ENCODE results near the gene SCAMP4.

The SCAMP4 gene

DNA sequence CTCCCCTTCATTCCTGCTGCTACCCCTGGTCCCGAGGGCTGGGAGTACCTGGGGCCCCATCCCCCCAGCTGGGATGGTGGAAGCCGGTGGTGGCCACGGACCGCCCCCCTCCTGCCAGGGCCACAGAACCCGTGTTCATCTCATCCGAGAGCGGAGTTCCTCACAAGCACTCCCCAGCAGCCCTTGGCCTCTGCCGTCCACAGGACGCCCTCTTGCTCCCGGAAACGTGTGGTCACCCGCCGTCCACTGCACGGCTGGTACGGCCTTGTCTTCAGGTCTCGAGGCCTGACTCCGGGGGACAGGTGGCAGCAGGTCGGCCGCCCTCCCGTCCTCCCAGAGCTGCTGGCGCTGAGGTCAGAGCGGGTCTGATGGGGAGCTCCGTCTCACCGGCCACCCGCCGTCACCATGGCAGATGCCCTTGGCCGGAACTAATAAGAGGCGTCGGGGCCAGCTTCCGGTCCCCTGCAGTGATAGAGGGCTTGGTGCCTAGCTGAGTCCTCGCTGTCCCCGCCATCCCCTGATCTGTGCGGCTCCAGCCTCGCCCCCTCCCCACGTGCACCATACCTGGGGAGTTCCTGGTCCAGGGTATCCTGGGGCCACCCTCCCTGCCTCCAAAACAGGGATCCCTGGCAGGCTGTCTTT lies 19.2 kb downstream of the SCAMP4 start:
- H3K14ac ChIP-seq (ENCODE audit: low read length): peak overlapping the region; percentile 38
- peaks cover 0 to 4% (median 0%) of the 10 kb centered on the region in 3 experiments for H3K27me3 ChIP-seq (ENCODE audit: control insufficient read depth in 3 of 3, insufficient read depth in 3 of 3, low read depth in 1 of 3, low read length in 3 of 3)
- WGBS, 2 donors (ENCODE audit: extremely low coverage in 2 of 2, insufficient read length in 2 of 2, insufficient replicate concordance in 1 of 2): no CpG with 5 or more reads among the region's 35 CpGs
- H3K23ac ChIP-seq (ENCODE audit: low read depth, low read length, poor library complexity): peak overlapping the region; percentile 65
- no peak overlapping the region for H2AFZ ChIP-seq (ENCODE audit: low read length)
- no peak overlapping the region for H4K91ac ChIP-seq (ENCODE audit: low read depth, low read length, poor library complexity)
- H2BK15ac ChIP-seq (ENCODE audit: low read length): no peak overlapping the region
- no peak overlapping the region for H3K27ac ChIP-seq (replicated peaks; ENCODE audit: low read length)
- H2BK120ac ChIP-seq (ENCODE audit: low read depth, low read length): no peak overlapping the region
- H3K4ac ChIP-seq (ENCODE audit: low read length): no peak overlapping the region
- H4K8ac ChIP-seq (ENCODE audit: low read depth, low read length): no peak overlapping the region
- H3K4me2 ChIP-seq (ENCODE audit: insufficient read depth, low read length, poor library complexity, severe bottlenecking): no peak overlapping the region
- H3K4me1 ChIP-seq (ENCODE audit: control insufficient read depth in 2 of 2, insufficient read depth in 1 of 2, low read depth in 1 of 2, low read length in 2 of 2): peaks cover 0 to 3% of the 10 kb centered on the region in 2 donors
- no peak overlapping the region for H2BK5ac ChIP-seq (ENCODE audit: low read length)
- no peak overlapping the region for H3K18ac ChIP-seq (ENCODE audit: low read length)
- no peak overlapping the region for H3K9ac ChIP-seq (ENCODE audit: low read depth, low read length, poor library complexity)
- H3K9me3 ChIP-seq (replicated peaks in 1 of 2; ENCODE audit: control insufficient read depth in 2 of 2, insufficient read depth in 1 of 2, low read depth in 1 of 2, low read length in 2 of 2): peaks cover 0 to 4% of the 10 kb centered on the region in 2 donors
- DNase-seq (ENCODE audit: low spot score): no peak
- H2AK5ac ChIP-seq (ENCODE audit: low read depth, low read length): no peak overlapping the region
- peaks cover 38 to 59% of the 10 kb centered on the region in 2 donors for H3K36me3 ChIP-seq (replicated peaks in 1 of 2; ENCODE audit: control insufficient read depth in 2 of 2, insufficient read depth in 2 of 2, low read length in 2 of 2)
- H2BK12ac ChIP-seq (ENCODE audit: low read length): no peak overlapping the region
- H3K79me1 ChIP-seq (ENCODE audit: low read depth, low read length): no peaks in the 10 kb centered on the region
- no peak overlapping the region for H3K4me3 ChIP-seq (ENCODE audit: low read length in 2 of 2)

DNA sequence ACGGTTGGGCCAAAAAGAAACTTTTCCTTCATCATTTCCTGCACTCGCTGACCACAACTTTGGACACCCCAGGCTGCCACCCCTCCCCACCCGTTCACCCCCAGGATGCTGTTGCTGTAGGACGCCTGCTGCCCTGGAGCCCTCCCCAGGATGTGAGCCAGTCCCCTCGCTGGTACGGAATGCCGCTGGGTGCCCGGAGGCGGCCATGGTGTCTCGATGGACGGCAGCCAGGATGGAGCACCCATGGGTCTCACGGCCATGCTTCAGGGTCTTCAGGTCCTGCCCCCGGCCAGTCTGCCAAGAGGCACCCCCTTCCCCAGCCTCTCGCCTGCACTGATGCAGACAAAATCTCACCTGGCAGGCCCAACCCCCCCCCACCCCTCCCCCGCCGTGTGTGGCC lies 20.3 kb downstream of the SCAMP4 start:
- H3K4me1 ChIP-seq (ENCODE audit: control insufficient read depth in 2 of 2, insufficient read depth in 1 of 2, low read depth in 1 of 2, low read length in 2 of 2): peaks cover 3 to 4% of the 10 kb centered on the region in 2 donors
- H2AK5ac ChIP-seq (ENCODE audit: low read depth, low read length): no peak overlapping the region
- no peak overlapping the region for H4K91ac ChIP-seq (ENCODE audit: low read depth, low read length, poor library complexity)
- H3K27ac ChIP-seq (replicated peaks; ENCODE audit: low read length): no peak overlapping the region
- no peak overlapping the region for H3K4me2 ChIP-seq (ENCODE audit: insufficient read depth, low read length, poor library complexity, severe bottlenecking)
- H3K18ac ChIP-seq (ENCODE audit: low read length): no peak overlapping the region
- H4K8ac ChIP-seq (ENCODE audit: low read depth, low read length): no peak overlapping the region
- H3K27me3 ChIP-seq (ENCODE audit: control insufficient read depth in 3 of 3, insufficient read depth in 3 of 3, low read depth in 1 of 3, low read length in 3 of 3): peaks cover 0 to 4% (median 0%) of the 10 kb centered on the region in 3 experiments
- no peak overlapping the region for H2BK15ac ChIP-seq (ENCODE audit: low read length)
- H2BK5ac ChIP-seq (ENCODE audit: low read length): no peak overlapping the region
- no peak overlapping the region for H3K14ac ChIP-seq (ENCODE audit: low read length)
- no peak overlapping the region for H3K4me3 ChIP-seq (ENCODE audit: low read length in 2 of 2)
- H3K36me3 ChIP-seq (replicated peaks in 1 of 2; ENCODE audit: control insufficient read depth in 2 of 2, insufficient read depth in 2 of 2, low read length in 2 of 2): peaks cover 31 to 49% of the 10 kb centered on the region in 2 donors
- no peak overlapping the region for H2AFZ ChIP-seq (ENCODE audit: low read length)
- no CpG with 5 or more reads among the region's 16 CpGs for WGBS, 2 donors (ENCODE audit: extremely low coverage in 2 of 2, insufficient read length in 2 of 2, insufficient replicate concordance in 1 of 2)
- no peak overlapping the region for H3K23ac ChIP-seq (ENCODE audit: low read depth, low read length, poor library complexity)
- no peak overlapping the region for H3K4ac ChIP-seq (ENCODE audit: low read length)
- no peak overlapping the region for H2BK120ac ChIP-seq (ENCODE audit: low read depth, low read length)
- H3K9ac ChIP-seq (ENCODE audit: low read depth, low read length, poor library complexity): peak overlapping the region; percentile 72
- peak overlapping the region; percentile 30 for H2BK12ac ChIP-seq (ENCODE audit: low read length)
- H3K9me3 ChIP-seq (replicated peaks in 1 of 2; ENCODE audit: control insufficient read depth in 2 of 2, insufficient read depth in 1 of 2, low read depth in 1 of 2, low read length in 2 of 2): peaks cover 0 to 4% of the 10 kb centered on the region in 2 donors
- H3K79me1 ChIP-seq (ENCODE audit: low read depth, low read length): no peaks in the 10 kb centered on the region
- DNase-seq (ENCODE audit: low spot score): no peak

DNA sequence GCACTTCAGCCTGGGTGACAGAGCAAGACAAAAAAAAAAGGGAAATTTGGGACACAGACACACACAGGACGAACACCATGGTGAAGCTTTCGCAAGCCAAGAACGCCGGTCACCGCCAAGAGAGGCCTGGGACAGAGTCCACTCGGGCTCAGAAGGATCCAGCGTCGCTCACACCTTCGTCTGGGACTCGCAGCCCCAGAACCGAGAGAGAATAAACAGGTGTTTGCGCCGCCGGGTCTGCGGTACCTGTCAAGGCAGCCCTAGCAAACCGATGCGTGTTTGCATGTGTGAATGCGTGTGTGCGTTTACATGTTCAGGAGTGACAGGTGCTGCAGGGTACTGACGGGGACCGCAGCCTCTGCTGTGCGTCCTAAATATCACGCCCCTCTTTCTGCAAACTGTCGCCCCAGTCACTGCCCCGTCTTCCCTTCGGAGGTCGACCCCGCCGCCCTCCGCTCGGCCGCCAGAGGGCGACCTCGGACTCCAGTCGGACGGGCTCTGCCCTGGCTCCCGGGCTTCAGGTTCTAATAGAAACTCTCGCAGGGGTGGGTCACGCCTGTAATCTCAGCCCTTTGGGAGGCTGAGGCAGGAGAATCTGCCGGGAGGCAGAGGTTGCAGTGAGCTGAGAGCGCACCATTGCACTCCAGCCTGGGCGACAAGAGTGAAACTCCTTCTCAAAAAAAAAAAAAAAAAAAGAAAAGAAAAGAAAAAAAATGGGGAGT lies 24.0 kb downstream of the SCAMP4 start:
- peak; percentile 81 for DNase-seq (ENCODE audit: low spot score)
- Histone ChIP-seq H2BK12ac (ENCODE audit: low read length) (no peak overlapping the region), H3K4ac (ENCODE audit: low read length) (no peak overlapping the region), H2BK5ac (ENCODE audit: low read length) (peak overlapping the region; percentile 66), H3K23ac (ENCODE audit: low read depth, low read length, poor library complexity) (peak overlapping the region; percentile 93), H3K14ac (ENCODE audit: low read length) (peak overlapping the region; percentile 71), H3K9me3 (replicated peaks in 1 of 2; ENCODE audit: control insufficient read depth in 2 of 2, insufficient read depth in 1 of 2, low read depth in 1 of 2, low read length in 2 of 2) (peaks cover 0 to 7% of the 10 kb centered on the region in 2 donors), H3K9ac (ENCODE audit: low read depth, low read length, poor library complexity) (no peak overlapping the region), H4K91ac (ENCODE audit: low read depth, low read length, poor library complexity) (no peak overlapping the region), H3K27ac (replicated peaks; ENCODE audit: low read length) (no peak overlapping the region), H2AFZ (ENCODE audit: low read length) (peak overlapping the region; percentile 87), H3K36me3 (replicated peaks in 1 of 2; ENCODE audit: control insufficient read depth in 2 of 2, insufficient read depth in 2 of 2, low read length in 2 of 2) (peaks cover 10 to 17% of the 10 kb centered on the region in 2 donors), H2AK5ac (ENCODE audit: low read depth, low read length) (peak overlapping the region; percentile 84), H3K27me3 (ENCODE audit: control insufficient read depth in 3 of 3, insufficient read depth in 3 of 3, low read depth in 1 of 3, low read length in 3 of 3) (peaks cover 0 to 8% (median 0%) of the 10 kb centered on the region in 3 experiments), H3K4me3 (ENCODE audit: low read length in 2 of 2) (no peak overlapping the region), H4K8ac (ENCODE audit: low read depth, low read length) (no peak overlapping the region), H2BK15ac (ENCODE audit: low read length) (peak overlapping the region; percentile 97), H3K4me2 (ENCODE audit: insufficient read depth, low read length, poor library complexity, severe bottlenecking) (peak overlapping the region; percentile 11), H3K4me1 (ENCODE audit: control insufficient read depth in 2 of 2, insufficient read depth in 1 of 2, low read depth in 1 of 2, low read length in 2 of 2) (peaks cover 3 to 4% of the 10 kb centered on the region in 2 donors), H2BK120ac (ENCODE audit: low read depth, low read length) (no peak overlapping the region), H3K79me1 (ENCODE audit: low read depth, low read length) (peaks cover 2% of the 10 kb centered on the region), H3K18ac (ENCODE audit: low read length) (peak overlapping the region; percentile 90)
- WGBS, 2 donors (ENCODE audit: extremely low coverage in 2 of 2, insufficient read length in 2 of 2, insufficient replicate concordance in 1 of 2): no CpG with 5 or more reads among the region's 42 CpGs

DNA sequence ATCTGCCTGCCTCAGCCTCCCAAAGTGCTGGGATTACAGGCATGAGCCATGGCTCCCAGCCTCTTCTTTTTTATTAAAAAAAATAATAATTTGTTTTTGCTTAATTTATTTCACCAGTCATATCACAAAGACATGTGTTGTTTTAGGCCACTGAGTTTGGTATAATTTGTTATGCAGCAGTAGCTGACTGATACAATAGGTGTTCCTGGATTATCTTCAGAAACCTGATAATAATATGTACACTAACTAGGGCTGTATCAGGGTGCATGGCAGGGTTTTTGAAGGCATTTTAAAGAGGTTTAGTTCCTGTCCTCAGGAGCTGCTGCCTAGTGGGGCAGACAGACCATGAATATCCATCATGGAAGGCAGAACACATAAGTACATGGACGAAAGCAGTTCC lies 26.2 kb downstream of the SCAMP4 start:
- Histone ChIP-seq H3K9ac (ENCODE audit: low read depth, low read length, poor library complexity) (no peak overlapping the region), H3K36me3 (replicated peaks in 1 of 2; ENCODE audit: control insufficient read depth in 2 of 2, insufficient read depth in 2 of 2, low read length in 2 of 2) (no peaks in the 10 kb centered on the region), H2AFZ (ENCODE audit: low read length) (no peak overlapping the region), H3K4me2 (ENCODE audit: insufficient read depth, low read length, poor library complexity, severe bottlenecking) (no peak overlapping the region), H3K79me1 (ENCODE audit: low read depth, low read length) (peaks cover 2% of the 10 kb centered on the region), H2BK15ac (ENCODE audit: low read length) (no peak overlapping the region), H3K4me1 (ENCODE audit: control insufficient read depth in 2 of 2, insufficient read depth in 1 of 2, low read depth in 1 of 2, low read length in 2 of 2) (peaks cover 3 to 4% of the 10 kb centered on the region in 2 donors), H4K91ac (ENCODE audit: low read depth, low read length, poor library complexity) (no peak overlapping the region), H2BK5ac (ENCODE audit: low read length) (peak overlapping the region; percentile 29), H2BK12ac (ENCODE audit: low read length) (no peak overlapping the region), H2BK120ac (ENCODE audit: low read depth, low read length) (no peak overlapping the region), H3K23ac (ENCODE audit: low read depth, low read length, poor library complexity) (peak overlapping the region; percentile 23), H3K4me3 (ENCODE audit: low read length in 2 of 2) (no peak overlapping the region), H3K27ac (replicated peaks; ENCODE audit: low read length) (no peak overlapping the region), H4K8ac (ENCODE audit: low read depth, low read length) (no peak overlapping the region), H3K14ac (ENCODE audit: low read length) (no peak overlapping the region), H3K27me3 (ENCODE audit: control insufficient read depth in 3 of 3, insufficient read depth in 3 of 3, low read depth in 1 of 3, low read length in 3 of 3) (peaks cover 0 to 8% (median 0%) of the 10 kb centered on the region in 3 experiments), H3K9me3 (replicated peaks in 1 of 2; ENCODE audit: control insufficient read depth in 2 of 2, insufficient read depth in 1 of 2, low read depth in 1 of 2, low read length in 2 of 2) (peaks cover 7 to 11% of the 10 kb centered on the region in 2 donors), H3K18ac (ENCODE audit: low read length) (no peak overlapping the region), H2AK5ac (ENCODE audit: low read depth, low read length) (peak overlapping the region; percentile 48), H3K4ac (ENCODE audit: low read length) (no peak overlapping the region)
- no CpG with 5 or more reads among the region's 1 CpG for WGBS, 2 donors (ENCODE audit: extremely low coverage in 2 of 2, insufficient read length in 2 of 2, insufficient replicate concordance in 1 of 2)
- DNase-seq (ENCODE audit: low spot score): no peak

All from neuronal stem cell (in vitro differentiated cells).